HG03439 (cell line): ENCODE measurements around the gene TELO2.
"Not testable (repeated sequence)": the region's sequence is repeated elsewhere in the genome, so short reads cannot be mapped to it uniquely, and the experiment has no call there.

ENCODE experiments used
- ATAC-seq: cut with Tn5 transposase; IDR thresholded peaks from one replicate; pipeline ENCODE4 v1.9.1; 2021; ENCODE audit warnings: mild to moderate bottlenecking, moderate library complexity; ENCODE audit not compliant: unreplicated experiment

Gene TELO2

DNA sequence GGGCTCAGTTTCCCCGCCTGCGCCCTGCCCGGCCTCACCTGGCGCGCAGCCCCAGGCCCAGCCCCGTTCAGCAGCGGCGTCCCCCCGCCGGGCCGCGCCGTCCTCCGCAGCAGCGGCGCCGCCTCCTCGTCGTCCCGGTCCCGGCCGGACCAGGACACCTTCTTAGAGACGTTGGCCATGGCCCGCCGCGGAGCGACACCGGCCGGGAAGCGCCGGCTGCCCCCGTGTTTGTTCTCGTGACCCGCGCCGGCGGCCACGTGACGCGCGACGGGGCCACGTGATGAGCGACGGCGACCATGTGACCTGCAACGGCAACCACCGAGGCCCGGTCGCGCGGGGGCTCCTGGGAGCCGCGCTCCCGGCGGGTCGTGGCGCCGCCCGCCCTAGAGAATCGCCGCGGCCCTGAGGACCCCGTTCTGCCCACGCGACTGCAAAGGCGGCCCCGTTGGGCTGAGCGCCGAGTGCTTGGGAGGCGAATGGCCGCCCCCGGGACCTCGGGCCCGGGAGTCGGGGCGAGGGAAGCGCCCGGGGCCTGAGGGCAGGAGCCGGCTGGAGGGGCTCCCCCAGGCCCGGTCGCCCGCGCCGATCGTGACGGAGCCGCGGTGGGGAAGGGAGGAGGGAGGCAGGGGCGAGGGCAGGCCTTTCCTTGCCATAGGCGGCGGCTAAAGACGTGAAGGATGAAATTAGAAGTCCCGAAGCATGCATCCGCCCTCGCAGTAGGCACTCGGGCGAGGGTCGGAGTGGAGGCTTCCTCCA is 18.2 kb upstream of the TELO2 start, which contains the start of gene CLCN7:
TSS of gene CLCN7 (minus strand) at position 233 of the 756 bp plus-strand sequence. CDS start at position 179, 54 bp downstream.
- ATAC-seq = peak; percentile 90

DNA sequence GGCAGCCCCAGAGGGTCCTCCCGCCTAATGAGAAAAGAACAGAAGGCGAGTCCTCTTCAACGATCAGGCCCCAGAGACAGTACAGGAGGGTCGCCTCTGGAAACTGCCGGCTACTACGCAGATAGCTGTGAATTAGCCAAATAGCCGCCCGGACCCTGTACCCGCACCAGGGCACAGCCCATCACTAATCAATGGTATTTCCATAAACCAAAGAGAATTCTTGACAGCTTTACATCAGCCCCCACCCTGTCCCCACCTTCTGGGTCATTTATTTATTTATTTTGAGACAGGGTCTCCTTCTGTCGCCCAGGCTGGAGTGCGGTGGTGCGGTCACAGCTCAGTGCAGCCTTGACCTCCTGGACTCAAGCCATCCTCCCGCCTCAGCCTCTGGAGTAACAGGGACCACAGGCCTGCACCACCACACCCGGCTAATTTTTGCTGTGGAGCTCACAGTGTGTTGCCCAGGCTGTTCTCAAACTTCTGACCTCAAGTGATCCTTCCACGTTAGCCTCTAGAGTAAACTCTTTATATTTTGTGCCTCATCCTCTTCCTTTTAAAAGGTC is 17.5 kb upstream of the TELO2 start:
- no peak for ATAC-seq

DNA sequence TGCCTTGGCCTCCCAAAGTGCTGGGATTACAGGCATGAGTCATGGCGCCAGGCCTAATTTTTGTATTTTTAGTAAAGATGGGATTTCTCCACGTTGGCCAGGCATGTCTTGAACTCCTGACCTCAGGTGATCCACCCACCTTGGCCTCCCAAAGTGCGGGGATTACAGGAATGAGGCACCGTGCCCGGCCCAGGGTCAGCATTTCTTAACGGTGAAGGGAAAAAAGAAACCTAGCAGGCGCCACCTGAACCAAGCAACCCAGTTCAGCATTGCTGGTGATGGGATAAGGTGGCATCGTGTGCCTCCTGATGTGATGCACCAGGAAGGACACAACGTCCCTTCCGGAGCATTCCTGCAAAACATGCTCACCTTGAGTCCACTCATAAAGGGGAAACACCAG is 16.1 kb upstream of the TELO2 start:
- no peak for ATAC-seq

DNA sequence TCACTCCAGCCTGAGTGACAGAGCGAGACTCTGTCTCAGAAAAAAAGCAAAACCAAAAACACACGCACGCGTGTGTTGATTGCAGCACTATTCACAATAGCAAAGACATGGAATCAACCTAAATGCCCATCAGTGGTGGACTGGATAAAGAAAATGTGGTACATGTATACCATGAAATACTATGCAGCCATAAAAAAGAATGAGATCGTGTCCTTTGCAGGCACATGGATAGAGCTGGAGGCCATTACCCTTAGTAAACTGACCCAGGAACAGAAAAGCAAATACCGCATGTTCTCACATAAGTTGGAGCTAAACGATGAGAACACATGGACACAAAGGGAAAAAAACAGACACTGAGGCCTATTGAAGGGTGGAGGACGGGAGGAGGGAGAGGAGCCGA is 14.2 kb upstream of the TELO2 start:
- ATAC-seq = not testable (repeated sequence)

DNA sequence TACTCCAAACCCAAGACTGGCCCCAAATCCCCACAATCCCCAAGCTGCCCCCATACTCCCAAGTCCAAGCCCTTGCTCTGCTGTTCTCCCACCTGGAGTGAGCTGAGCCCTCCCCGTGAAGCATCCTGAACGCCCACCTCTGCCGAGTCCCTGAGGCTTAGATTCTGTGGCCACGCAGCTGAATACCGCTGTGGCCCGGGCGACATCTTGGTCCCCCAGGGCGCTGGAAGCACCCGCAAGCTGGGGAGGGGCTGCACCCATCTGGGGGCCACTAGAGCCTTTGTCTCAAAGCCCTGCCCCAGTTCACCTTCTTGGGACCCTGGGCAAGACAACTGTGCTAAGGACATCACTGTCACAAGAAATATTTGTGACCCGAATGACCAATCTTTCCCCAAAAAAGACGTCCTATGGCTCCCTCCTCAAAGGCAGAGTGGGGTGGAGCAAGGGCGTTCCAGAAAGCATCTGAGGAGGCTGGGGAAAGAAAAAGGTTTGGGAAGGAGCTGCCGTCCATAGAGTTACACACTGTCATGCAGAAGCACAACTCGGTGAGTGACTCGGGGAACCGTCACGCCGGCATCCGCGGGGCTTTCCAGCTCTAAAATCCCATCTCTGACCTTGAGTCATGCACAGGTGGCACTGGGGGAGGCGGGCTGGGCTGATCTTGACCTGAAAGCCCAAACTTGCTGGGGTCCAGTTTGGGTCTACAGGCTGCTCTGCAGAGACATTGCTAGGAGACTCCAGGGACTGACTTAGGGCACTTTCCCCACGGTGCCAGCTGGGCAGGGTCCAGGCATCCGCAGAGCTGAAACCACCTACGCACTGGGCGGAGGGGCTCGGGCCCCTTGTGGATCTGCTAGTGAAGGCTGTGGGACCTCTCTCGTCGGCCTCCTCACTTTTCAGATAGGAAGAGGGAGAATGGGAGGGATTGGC is 11.0 kb upstream of the TELO2 start:
- no peak for ATAC-seq

DNA sequence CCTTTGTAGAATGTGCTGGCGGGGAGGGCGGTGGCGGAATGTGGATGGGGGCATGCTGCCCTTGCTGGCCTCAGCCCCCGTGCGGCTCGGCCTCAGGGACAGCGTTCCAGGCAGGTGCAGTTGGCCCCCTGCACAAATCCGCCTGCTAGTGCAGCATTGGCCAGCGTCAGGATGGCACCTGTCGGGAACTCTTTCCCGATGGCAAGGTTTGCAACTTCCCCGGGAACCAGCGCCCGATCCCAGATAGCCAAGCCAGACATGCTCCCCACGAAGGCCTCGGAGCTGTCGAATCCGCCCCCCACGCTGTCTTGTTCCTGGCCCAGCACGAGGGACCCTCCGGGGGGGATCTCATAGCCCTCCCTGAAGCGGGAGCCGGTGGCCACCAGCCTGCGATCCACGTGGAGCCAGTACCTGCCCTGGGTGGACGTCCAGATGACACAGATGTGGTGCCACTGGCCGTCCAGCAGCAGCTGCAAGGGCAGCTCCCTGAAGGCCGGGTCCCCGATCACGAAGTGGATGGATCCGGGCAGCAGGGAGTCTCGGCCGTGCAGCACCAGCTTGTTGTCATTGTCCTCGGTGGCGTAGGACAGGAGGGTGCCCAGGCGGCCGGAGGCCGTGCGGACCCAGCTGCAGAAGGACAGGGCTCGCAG is 7.2 kb upstream of the TELO2 start:
- no peak for ATAC-seq

DNA sequence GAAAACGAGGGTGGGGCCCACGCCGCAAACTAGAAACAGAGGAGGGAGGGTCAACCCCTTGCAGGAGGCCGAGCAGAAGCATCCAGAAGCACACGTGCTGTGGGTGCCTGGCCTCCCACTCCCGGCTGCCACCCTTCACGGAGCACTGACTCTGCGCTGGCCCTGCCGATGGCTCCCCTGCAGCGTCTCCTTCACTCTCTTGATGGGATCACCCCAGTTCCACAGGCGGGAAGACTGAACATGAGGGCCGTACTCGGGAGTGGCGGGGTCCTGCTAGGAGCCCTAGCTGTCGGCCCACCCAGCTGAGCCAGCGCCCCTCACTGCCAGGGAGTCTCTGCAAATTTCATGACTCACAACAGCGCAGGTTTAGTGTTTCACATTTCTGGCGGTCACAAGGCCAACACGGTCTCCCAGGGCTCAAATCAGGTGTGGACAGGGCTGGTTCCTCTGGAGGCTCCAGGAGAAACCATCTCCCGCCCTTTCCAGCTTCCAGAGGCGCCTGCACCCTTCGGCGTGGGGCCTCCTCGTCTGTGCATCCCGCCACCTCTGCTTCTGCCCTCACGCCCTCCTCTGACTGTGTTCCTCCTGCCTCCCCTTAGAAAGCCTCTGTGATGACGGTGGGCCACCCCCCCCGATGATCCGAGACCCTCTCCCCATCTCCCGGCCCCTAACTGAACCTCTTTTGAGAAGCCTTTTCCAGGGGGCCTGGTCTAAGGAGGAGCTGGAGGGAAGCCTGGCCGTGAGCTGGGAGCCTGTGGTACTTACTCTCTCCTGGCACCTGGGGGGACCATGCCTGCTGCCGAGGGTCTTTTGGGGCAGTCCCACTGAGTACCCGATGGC is 6.4 kb upstream of the TELO2 start:
- ATAC-seq = no peak

DNA sequence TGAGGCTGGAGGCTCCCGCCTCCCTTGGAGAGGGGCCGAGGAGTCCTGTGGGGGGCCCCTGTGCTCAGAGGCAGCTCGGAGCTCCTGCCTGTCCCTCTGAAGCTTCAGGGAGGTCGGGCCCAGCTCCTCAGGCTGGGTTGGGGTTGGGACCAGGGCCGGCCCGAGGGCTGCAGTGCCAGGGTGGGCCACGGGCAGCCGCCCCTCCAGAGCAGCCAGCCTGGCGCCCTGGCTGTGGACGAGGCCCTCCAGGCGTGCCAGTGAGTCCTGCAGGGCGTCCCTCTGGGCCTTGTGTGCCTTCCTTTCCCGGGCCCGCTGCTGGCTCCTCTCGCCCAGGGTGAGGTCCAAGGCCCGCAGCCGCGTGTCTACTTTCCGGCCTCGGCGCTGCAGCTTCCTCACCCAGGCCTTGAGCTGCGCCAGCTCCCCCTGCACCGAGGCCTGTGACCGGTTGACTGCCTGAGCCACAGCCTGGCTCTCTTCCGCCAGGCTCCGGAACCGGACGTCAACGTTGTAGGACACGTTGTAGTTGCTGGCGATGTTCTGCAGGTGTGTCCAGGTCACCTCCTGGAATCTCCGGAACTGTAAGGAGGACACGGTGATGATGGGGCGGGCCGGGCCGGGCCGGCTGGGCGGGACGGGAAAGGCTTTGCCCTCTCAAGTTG is 5.6 kb upstream of the TELO2 start:
- no peak for ATAC-seq

DNA sequence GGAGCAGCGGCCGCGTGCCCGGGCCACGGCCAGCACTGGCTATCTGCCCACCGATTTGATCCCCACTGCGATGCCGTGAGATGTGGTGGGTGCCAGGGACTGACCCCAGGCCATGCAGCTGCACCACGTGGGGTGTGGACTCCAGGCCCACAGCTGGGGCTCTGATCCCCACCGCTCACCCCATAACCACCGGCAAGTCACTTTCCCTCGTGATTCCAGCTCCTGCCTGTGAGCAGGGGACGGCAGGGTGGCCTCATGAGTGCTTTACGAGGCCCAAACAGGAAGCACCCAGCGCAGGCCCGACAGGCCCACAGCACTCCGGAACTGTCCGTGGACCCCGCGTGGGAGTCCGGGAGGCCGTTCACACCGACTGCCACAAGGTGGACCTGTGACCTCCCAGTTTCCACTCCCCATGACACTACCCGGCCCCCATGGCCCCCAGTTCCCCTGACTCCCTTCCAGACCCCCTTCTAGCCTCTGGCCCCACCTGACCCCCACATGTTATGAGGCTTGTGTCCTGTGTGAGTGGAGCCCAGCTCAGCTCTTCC is 5.0 kb upstream of the TELO2 start:
- no peak for ATAC-seq

DNA sequence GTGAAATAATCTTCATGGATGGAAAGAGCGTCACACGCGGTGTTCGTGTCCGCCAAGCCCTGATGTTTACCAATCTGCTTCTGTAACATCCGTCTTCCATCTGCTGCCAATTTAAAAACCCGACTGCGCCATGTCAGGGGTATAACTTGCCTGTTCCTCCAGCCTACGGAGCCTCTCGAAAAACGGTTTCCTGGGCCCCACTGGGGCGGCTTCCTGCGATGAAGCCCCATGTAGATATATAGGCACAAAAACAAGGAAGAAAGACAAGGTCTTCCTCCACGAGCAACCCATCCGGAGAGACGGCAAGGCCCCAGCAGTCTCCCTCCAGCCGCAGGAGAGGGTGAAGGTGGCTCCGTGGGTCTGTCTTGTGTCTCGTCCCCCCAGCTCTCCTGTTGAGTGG is 4.5 kb upstream of the TELO2 start, which contains the start of gene PTX4:
TSS of gene PTX4 (minus strand) at position 326 of the 400 bp plus-strand sequence. CDS start at position 291, 35 bp downstream.
- no peak for ATAC-seq

DNA sequence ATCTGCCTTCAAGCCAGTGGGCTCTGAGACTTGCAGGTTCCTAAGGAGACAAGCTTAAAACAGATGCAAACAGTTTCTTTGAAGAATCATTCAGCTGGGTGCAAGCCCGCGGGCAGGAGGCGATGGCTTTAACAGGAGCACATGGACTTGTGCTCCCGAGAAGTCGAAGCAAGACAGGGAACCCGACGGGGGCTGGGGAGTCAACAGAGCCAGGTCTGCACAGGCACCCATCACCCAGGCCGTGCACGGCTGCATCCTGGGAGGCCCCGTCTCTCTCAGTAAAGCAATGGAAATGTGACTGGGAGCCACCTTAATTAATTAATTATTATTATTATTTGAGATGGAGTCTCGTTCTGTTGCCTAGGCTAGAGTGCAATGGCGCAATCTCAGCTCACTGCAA is 4.1 kb upstream of the TELO2 start:
- ATAC-seq = no peak

DNA sequence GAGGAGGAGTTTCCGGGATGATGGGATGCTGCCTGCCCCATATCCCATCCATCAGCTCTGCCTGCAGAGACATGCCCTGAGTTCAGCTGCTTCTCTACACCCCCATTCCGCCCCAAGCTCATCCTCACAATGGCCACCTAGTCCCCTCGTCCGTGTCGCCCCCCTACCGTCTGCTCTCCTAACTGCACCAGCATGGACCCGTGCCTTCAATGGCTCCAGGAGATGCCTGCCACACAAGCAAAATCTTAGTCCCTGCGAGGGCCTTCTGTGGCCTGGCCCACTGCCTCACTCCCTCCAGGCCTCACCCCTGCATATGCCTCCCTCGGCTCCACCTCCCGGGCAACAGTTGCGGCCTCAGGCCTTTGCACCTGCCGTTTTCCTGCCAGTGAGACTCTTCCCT is 1.8 kb upstream of the TELO2 start:
- ATAC-seq = no peak

DNA sequence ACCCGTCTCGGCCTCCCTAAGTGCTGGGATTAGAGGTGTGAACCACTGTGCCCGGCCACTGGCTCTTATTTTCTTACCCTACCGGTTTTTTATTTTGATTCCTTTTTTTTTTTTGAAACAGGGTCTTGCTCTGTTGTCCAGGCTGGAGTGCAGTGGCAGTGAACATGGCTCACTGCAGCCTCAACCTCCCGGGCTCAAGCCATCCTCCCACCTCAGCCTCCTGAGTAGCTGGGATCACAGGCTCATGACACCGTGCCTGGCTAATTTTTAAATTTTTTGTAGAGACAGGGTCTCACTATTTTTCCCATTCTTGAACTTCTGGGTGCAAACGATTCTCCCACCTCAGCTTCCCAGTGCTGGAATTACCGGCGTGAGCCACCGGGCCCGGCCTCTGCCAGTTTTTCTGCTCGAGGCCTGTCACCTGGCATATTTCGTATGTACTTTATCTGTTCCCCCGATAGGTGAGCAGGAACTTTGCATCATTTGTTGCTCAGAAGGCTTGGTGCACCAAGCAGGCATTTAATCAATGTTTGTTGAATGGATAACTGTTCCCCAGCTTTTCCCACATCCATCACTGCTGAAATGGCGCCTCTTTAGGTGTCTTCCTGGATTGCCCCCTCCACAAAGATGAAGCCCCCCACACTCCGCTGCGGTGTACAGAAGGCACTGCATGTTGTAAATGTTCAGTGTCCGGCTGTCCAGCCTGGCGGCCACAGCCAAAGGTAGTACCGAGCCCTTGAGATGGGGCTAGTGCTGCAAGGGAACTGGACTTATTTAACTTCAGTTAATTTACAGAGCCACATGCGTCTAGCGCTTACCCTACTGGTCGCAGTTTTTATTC is 858 bp upstream of the TELO2 start:
- ATAC-seq = no peak

DNA sequence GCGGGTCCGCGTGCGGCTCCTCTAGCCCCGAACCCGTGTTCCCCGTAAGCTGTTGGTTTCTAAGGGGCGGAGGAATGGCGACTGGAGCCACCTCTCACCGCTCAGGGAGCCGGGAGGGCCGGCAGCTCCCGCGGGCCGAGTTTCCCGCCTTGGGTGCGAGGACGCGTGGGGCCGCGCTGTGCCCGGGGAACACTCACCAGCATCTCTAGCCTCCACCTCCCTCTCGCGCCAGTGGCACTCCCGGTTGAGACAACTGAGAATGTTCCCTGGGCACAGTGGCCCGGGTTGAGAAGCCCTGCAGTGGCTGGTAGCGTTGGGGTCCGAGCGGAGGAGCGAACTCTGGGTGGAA is 560 bp downstream of the TELO2 start:
- no peak for ATAC-seq

DNA sequence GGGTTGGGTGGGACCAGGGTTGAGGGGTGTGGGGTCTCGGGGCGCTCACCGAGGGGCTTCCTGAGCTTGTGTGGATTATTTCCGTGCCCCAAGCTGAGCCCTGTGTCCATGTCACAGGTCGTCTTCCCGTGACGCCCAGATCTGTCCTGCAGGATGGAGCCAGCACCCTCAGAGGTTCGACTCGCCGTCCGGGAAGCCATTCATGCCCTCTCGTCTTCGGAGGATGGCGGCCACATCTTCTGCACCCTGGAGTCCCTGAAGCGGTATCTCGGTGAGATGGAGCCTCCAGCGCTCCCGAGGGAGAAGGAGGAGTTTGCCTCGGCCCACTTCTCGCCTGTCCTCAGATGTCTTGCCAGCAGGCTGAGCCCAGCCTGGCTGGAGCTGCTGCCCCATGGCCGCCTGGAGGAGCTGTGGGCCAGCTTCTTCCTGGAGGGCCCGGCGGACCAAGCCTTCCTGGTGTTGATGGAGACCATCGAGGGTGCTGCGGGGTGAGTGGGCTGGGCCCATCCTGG is 1.0 kb downstream of the TELO2 start:
- no peak for ATAC-seq

DNA sequence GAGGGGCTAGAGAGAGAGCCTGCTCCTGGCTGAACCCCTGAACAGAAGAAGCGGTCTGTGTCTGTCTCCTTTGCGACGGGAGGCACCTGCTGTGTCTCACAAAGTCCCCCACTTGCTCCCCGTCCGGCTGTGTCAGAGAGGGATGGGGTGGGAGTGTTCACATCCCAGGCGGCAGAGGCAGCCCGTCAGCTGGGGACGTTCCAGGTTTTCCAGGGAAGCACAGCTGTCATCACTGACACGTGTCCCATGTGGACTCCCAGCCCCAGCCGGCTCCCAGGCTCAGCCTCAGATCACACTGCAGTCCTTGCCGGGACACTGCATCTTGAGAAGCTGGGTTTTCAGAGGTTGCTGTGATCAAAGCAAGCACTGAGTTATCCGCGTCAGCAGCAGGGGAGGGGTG is 1.6 kb downstream of the TELO2 start:
- no peak for ATAC-seq

DNA sequence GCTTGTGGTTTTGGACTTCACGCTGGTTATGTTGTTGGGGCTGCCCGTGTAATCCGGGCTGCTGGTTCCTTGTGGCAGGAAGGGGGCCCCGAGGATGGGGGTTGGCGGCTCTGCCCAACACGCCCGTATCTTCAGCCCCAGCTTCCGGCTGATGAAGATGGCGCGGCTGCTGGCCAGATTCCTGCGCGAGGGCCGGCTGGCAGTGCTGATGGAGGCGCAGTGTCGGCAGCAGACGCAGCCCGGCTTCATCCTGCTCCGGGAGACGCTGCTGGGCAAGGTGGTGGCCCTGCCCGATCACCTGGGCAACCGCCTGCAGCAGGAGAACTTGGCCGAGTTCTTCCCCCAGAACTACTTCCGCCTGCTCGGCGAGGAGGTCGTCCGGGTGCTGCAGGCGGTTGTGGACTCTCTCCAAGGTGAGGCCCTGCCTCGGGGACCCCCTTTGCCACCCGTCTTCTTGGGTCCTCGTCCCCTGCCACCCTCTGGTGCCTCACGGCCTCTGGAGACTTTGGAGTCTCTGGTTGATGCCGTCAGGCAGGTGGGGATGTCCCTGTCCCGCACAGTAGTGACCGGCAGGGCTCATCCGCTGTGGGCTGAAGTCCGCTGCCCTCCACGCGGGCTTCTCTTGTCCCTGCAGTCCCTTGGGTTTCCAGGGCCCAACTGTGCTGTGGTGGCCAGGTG is 2.2 kb downstream of the TELO2 start:
- no peak for ATAC-seq

DNA sequence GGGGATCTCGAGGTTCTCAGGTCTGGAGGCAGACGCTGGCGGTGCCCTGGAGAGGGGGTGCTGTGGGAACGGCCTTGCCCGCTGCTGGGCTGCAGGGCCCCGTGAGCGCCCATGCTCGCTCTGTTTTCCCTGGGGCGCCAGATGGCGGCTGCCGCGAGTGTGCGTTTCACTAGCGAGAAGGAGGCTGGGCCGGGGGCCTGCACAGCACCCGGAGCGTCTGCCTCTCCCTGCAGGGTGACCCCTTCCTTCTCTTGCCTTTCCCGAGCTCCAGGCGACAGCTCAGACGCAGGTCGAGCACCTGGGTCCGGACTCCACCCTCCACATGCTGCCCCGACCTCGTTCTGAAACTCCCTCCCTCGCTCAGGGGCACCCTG is 2.7 kb downstream of the TELO2 start:
- no peak for ATAC-seq
